HCT116 (cell line): ENCODE results near the gene EIF2S3. TPM values are rescaled to one million over a fixed set of nuclear protein-coding genes. Genes with fewer than 3 reads are reported as not detected.

Experiments
- ATAC-seq: fragments of 200-7000 bp; cut with Tn5 transposase; 2 replicates; pipeline ENCODE4 v1.9.1; 2020; ENCODE audit warnings: mild to moderate bottlenecking, moderate library complexity
- BruUV-seq: library from RNA; stranded (reverse); fragments of 400-500 nt; replicated peaks from 2 replicates; lab custom pipeline; 2021; lab: Mats Ljungman, UMichigan
- CTCF ChIA-PET: fragments of 300-600 bp; sonication (Branson Sonifier 250); formaldehyde crosslinking; loops from one replicate; lab custom pipeline; 2021; ENCODE audit warnings: antibody characterized with exemption; lab: Charles Lee
- POLR2A ChIA-PET: fragments of 300-600, 350-600 bp; sonication (Branson Sonifier 250); formaldehyde crosslinking; loops from one replicate; lab custom pipeline; 2021; ENCODE audit warnings: antibody characterized with exemption; lab: Charles Lee
- RAD21 ChIA-PET, 2 experiments: fragments of 300-600 bp; sonication (Branson Sonifier 250); formaldehyde crosslinking; loops; one replicate each; lab custom pipeline; 2023; ENCODE audit warnings: low total read pairs in 2 of 2; ENCODE audit not compliant: uncharacterized antibody in 2 of 2, unreplicated experiment in 2 of 2, low non-redundant PET in 1 of 2; lab: Charles Lee
- DNase-seq: peaks from one replicate; pipeline ENCODE4 v3.0.0-alpha.2; 2010; ENCODE audit warnings: low read depth, low spot score
- H2AFZ ChIP-seq: fragments of 200-600 bp; shearing (Covaris generic), sonication (generic); 2 replicates; pipeline ENCODE4 v1.6.1; 2017; ENCODE audit warnings: low read depth, mixed run types, mixed read lengths, antibody characterized with exemption, low read length; ENCODE audit not compliant: poor library complexity, severe bottlenecking
- H3K27ac ChIP-seq: 2 replicates; pipeline ENCODE4 v1.5.1; 2012; ENCODE audit warnings: low read depth, low read length
- H3K27me3 ChIP-seq: fragments of 200-600 bp; sonication (generic); 2 replicates; pipeline ENCODE4 v1.6.1; 2016; ENCODE audit warnings: mixed run types, low read length, mixed read lengths; ENCODE audit not compliant: insufficient read depth
- H3K36me3 ChIP-seq, 2 experiments: fragments of 200-500 bp in 1 of 2; fragments of 200-600 bp in 1 of 2; sonication (Bioruptor generic) in 1 of 2; sonication (generic) in 1 of 2; 2 replicates each; pipeline versions ENCODE4 v1.5.1 to v1.6.1; 2014 to 2016; ENCODE audit warnings: low read length in 2 of 2, inconsistent platforms in 1 of 2, mixed read lengths in 1 of 2, mixed run types in 1 of 2; ENCODE audit not compliant: insufficient read depth in 2 of 2, control insufficient read depth in 1 of 2
- H3K4me1 ChIP-seq, 2 experiments: fragments of 200-600 bp in 1 of 2; sonication (generic) in 1 of 2; 2 replicates each; pipeline versions ENCODE4 v1.5.1 to v1.6.1; 2012 to 2017; ENCODE audit warnings: low read length in 2 of 2, inconsistent platforms in 1 of 2, mild to moderate bottlenecking in 1 of 2, mixed read lengths in 1 of 2, mixed run types in 1 of 2, moderate library complexity in 1 of 2; ENCODE audit not compliant: insufficient read depth in 2 of 2, control insufficient read depth in 1 of 2
- H3K4me2 ChIP-seq: fragments of 200-600 bp; sonication (generic); 2 replicates; pipeline ENCODE4 v1.6.1; 2017; ENCODE audit warnings: mixed run types, low read length, mixed read lengths
- H3K4me3 ChIP-seq, 2 experiments: fragments of 200-600 bp in 1 of 2; sonication (generic) in 1 of 2; replicated peaks in 1 of 2; 2 replicates each; pipeline ENCODE4 v1.5.1; 2011 to 2016; ENCODE audit warnings: low read length in 2 of 2, control low read depth in 1 of 2, low read depth in 1 of 2, mild to moderate bottlenecking in 1 of 2, mixed read lengths in 1 of 2, mixed run types in 1 of 2
- H3K79me2 ChIP-seq: fragments of 200-600 bp; sonication (generic); 2 replicates; pipeline ENCODE4 v1.6.1; 2017; ENCODE audit warnings: mild to moderate bottlenecking, mixed run types, low read length, moderate library complexity, mixed read lengths; ENCODE audit not compliant: insufficient read depth
- H3K9ac ChIP-seq: fragments of 200-600 bp; sonication (generic); 2 replicates; pipeline ENCODE4 v1.6.1; 2016; ENCODE audit warnings: low read length, mixed read lengths
- H3K9me2 ChIP-seq: fragments of 200-600 bp; sonication (generic), shearing (Covaris generic); 2 replicates; pipeline ENCODE4 v1.6.1; 2017; ENCODE audit warnings: mixed run types, mild to moderate bottlenecking, moderate library complexity; ENCODE audit not compliant: insufficient read depth
- H3K9me3 ChIP-seq, 2 experiments: fragments of 200-500 bp in 1 of 2; fragments of 200-600 bp in 1 of 2; sonication (Bioruptor generic) in 1 of 2; sonication (generic) in 1 of 2; 2 replicates each; pipeline ENCODE4 v1.6.1; 2014 to 2017; ENCODE audit warnings: low read length in 2 of 2, mixed read lengths in 2 of 2, inconsistent platforms in 1 of 2, low read depth in 1 of 2, mild to moderate bottlenecking in 1 of 2, mixed run types in 1 of 2, moderate library complexity in 1 of 2; ENCODE audit not compliant: control insufficient read depth in 1 of 2, insufficient read depth in 1 of 2
- H4K20me1 ChIP-seq: fragments of 200-600 bp; sonication (generic), shearing (Covaris generic); 2 replicates; pipeline ENCODE4 v1.6.1; 2017; ENCODE audit warnings: mixed run types, mild to moderate bottlenecking, moderate library complexity; ENCODE audit not compliant: insufficient read depth
- ATF3 ChIP-seq: IDR thresholded peaks from 2 replicates; pipeline ENCODE4 v1.6.1; 2012
- CBX3 ChIP-seq: IDR thresholded peaks from 2 replicates; pipeline ENCODE4 v1.6.1; 2012; ENCODE audit warnings: low read depth
- CEBPB ChIP-seq: IDR thresholded peaks from 2 replicates; pipeline ENCODE4 v1.6.1; 2012; ENCODE audit warnings: low read depth
- CTCF ChIP-seq, 3 experiments: fragments of 200-600 bp in 1 of 3; sonication (generic) in 1 of 3; IDR thresholded peaks in 2 of 3; conservative IDR thresholded peaks in 1 of 3; 2 replicates each; pipeline ENCODE4 v1.5.1; 2012 to 2017; ENCODE audit warnings: low read depth in 2 of 3, low read length in 2 of 3, antibody characterized with exemption in 1 of 3, borderline replicate concordance in 1 of 3, control low read depth in 1 of 3, mild to moderate bottlenecking in 1 of 3, mixed read lengths in 1 of 3, mixed run types in 1 of 3, moderate library complexity in 1 of 3; ENCODE audit not compliant: insufficient read depth in 1 of 3
- ELF1 ChIP-seq: IDR thresholded peaks from 2 replicates; pipeline ENCODE4 v1.6.1; 2012; ENCODE audit warnings: low read depth, borderline replicate concordance
- FOSL1 ChIP-seq: IDR thresholded peaks from 2 replicates; pipeline ENCODE4 v1.6.1; 2012; ENCODE audit warnings: low read depth
- JUND ChIP-seq: IDR thresholded peaks from 2 replicates; pipeline ENCODE4 v1.6.1; 2012
- POLR2AphosphoS5 ChIP-seq: IDR thresholded peaks from 2 replicates; pipeline ENCODE4 v1.6.1; 2011; ENCODE audit warnings: mild to moderate bottlenecking, low read depth, low read length, moderate library complexity
- RAD21 ChIP-seq: IDR thresholded peaks from 2 replicates; pipeline ENCODE4 v1.6.1; 2012; ENCODE audit warnings: low read depth, mild to moderate bottlenecking
- SIN3A ChIP-seq: IDR thresholded peaks from 2 replicates; pipeline ENCODE4 v1.6.1; 2012; ENCODE audit warnings: low read depth
- SP1 ChIP-seq: IDR thresholded peaks from 2 replicates; pipeline ENCODE4 v1.6.1; 2012; ENCODE audit warnings: low read depth
- SRF ChIP-seq: IDR thresholded peaks from 2 replicates; pipeline ENCODE4 v1.6.1; 2012; ENCODE audit warnings: low read depth
- ZNF274 ChIP-seq: fragments of 200-500 bp; sonication (Bioruptor generic); IDR thresholded peaks from 2 replicates; pipeline ENCODE4 v1.6.1; 2014; ENCODE audit warnings: mild to moderate bottlenecking, low read depth, low read length, inconsistent platforms
- intact Hi-C: fragments of 100-400 bp; cut with micrococcal nuclease; formaldehyde crosslinking; loops from 2 replicates; pipeline ENCODE4 v1.10.0; 2022
- total RNA-seq: library from RNA; stranded (reverse); gene quantifications from one replicate; pipeline ENCODE4 v1.2.1, GENCODE V29; 2021; ENCODE audit not compliant: unreplicated experiment
- TF ChIP-seq, protein P1 (sequence below): IDR thresholded peaks from 2 replicates; pipeline ENCODE4 v1.6.1; 2012
- TF ChIP-seq, protein P2 (sequence below): IDR thresholded peaks from 2 replicates; pipeline ENCODE4 v1.6.1; 2012; ENCODE audit warnings: low read depth

The EIF2S3 gene
- total RNA-seq, 1 experiment from 2014 or later: 273 TPM

GRCh38 chrX:24090300-24091200, 35.8 kb downstream of the EIF2S3 start:
- Histone ChIP-seq H3K36me3 (no peaks in the 10 kb centered on the region), H3K9me3 (no peaks in the 10 kb centered on the region), H3K79me2 (no peaks in the 10 kb centered on the region), H3K4me2 (no peak overlapping the region), H3K4me1 (no peaks in the 10 kb centered on the region; a peak in 1 of 4 replicates), H4K20me1 (no peaks in the 10 kb centered on the region), H3K9ac (no peak overlapping the region), H3K9me2 (no peaks in the 10 kb centered on the region), H3K27ac (no peak overlapping the region), H3K27me3 (no peaks in the 10 kb centered on the region), H2AFZ (no peak overlapping the region), H3K4me3 (no peak overlapping the region)
- ChIA-PET CTCF (no interaction called here), POLR2A (no interaction called here), RAD21 (no interaction called here)
- ATAC-seq: no peak
- intact Hi-C loops: loop anchor here (5.0 kb wide), 1 partner anchor 57 kb away; the partner anchor contains the start of gene ZFX
- TF ChIP-seq ATF3 (no peak), SP1 (no peak), POLR2AphosphoS5 (no peak), CEBPB (no peak), RAD21 (no peak), CBX3 (no peak), FOSL1 (no peak), SRF (no peak), JUND (no peak), ELF1 (no peak)
- BruUV-seq: no TSS peak
- DNase-seq: no peak

GRCh38 chrX:24093746-24094145, 39.0 kb downstream of the EIF2S3 start:
- intact Hi-C loops: loop anchor here (5.0 kb wide), 1 partner anchor 54 kb away; the partner anchor contains the start of gene ZFX
- H3K4me2 ChIP-seq: no peak overlapping the region
- DNase-seq: no peak
- RAD21 ChIA-PET: no interaction called here
- H3K4me3 ChIP-seq: no peak overlapping the region
- H3K79me2 ChIP-seq: no peaks in the 10 kb centered on the region
- no peak for ATAC-seq
- H3K36me3 ChIP-seq: no peaks in the 10 kb centered on the region
- H4K20me1 ChIP-seq: no peaks in the 10 kb centered on the region
- H3K27me3 ChIP-seq: no peaks in the 10 kb centered on the region
- CTCF ChIA-PET: no interaction called here
- BruUV-seq: no TSS peak
- no peaks in the 10 kb centered on the region for H3K9me3 ChIP-seq
- no peak overlapping the region for H3K9ac ChIP-seq
- H3K9me2 ChIP-seq: no peaks in the 10 kb centered on the region
- H3K27ac ChIP-seq: no peak overlapping the region
- POLR2A ChIA-PET: no interaction called here
- no peak overlapping the region for H2AFZ ChIP-seq
- no peaks in the 10 kb centered on the region for H3K4me1 ChIP-seq
- no peak for TF ChIP-seq CTCF (IDR thresholded peaks at IDR 0.05 in 2 of 3, conservative IDR thresholded peaks at IDR 0.05 in 1 of 3; ENCODE audit: borderline replicate concordance in 1 of 3, insufficient read depth in 1 of 3, low read depth in 2 of 3, low read length in 2 of 3)
- no peak for TF ChIP-seq CEBPB
- no peak for TF ChIP-seq JUND
- no peak for TF ChIP-seq ELF1
- no peak for TF ChIP-seq RAD21
- no peak for TF ChIP-seq ZNF274
- TF ChIP-seq, protein P1, sequence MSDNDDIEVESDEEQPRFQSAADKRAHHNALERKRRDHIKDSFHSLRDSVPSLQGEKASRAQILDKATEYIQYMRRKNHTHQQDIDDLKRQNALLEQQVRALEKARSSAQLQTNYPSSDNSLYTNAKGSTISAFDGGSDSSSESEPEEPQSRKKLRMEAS: no peak
- TF ChIP-seq SIN3A: no peak
- no peak for TF ChIP-seq SRF
- TF ChIP-seq, protein P2, sequence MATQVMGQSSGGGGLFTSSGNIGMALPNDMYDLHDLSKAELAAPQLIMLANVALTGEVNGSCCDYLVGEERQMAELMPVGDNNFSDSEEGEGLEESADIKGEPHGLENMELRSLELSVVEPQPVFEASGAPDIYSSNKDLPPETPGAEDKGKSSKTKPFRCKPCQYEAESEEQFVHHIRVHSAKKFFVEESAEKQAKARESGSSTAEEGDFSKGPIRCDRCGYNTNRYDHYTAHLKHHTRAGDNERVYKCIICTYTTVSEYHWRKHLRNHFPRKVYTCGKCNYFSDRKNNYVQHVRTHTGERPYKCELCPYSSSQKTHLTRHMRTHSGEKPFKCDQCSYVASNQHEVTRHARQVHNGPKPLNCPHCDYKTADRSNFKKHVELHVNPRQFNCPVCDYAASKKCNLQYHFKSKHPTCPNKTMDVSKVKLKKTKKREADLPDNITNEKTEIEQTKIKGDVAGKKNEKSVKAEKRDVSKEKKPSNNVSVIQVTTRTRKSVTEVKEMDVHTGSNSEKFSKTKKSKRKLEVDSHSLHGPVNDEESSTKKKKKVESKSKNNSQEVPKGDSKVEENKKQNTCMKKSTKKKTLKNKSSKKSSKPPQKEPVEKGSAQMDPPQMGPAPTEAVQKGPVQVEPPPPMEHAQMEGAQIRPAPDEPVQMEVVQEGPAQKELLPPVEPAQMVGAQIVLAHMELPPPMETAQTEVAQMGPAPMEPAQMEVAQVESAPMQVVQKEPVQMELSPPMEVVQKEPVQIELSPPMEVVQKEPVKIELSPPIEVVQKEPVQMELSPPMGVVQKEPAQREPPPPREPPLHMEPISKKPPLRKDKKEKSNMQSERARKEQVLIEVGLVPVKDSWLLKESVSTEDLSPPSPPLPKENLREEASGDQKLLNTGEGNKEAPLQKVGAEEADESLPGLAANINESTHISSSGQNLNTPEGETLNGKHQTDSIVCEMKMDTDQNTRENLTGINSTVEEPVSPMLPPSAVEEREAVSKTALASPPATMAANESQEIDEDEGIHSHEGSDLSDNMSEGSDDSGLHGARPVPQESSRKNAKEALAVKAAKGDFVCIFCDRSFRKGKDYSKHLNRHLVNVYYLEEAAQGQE: no peak
